GM19351 (cell line): ENCODE results near the gene COL19A1.
"Not testable (repeated sequence)": the region's sequence is repeated elsewhere in the genome, so short reads cannot be mapped to it uniquely, and the experiment has no call there.

Experiments
- ATAC-seq: cut with Tn5 transposase; IDR thresholded peaks from one replicate; pipeline ENCODE4 v1.9.1; 2021; ENCODE audit warnings: mild to moderate bottlenecking, moderate library complexity; ENCODE audit not compliant: unreplicated experiment

The COL19A1 gene

DNA sequence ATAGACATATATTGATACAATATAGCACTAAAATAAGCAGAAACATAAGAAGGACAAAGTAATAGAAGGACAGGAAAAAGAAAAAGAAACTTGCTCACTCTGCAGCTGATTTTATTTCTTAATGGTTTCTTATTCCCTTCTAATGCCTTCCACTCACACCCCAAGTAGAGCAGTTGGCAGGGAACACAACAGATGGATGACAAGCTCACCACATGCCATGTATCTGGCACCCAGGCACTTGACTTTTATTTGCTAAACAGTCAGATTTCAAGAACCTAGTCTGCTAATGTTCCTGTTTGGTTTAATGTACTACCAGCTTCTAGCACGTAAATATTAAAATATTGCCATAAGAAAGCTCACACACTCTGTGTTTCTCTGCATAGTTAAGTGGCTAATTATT, 87.1 kb downstream of the COL19A1 start:
- no peak for ATAC-seq

DNA sequence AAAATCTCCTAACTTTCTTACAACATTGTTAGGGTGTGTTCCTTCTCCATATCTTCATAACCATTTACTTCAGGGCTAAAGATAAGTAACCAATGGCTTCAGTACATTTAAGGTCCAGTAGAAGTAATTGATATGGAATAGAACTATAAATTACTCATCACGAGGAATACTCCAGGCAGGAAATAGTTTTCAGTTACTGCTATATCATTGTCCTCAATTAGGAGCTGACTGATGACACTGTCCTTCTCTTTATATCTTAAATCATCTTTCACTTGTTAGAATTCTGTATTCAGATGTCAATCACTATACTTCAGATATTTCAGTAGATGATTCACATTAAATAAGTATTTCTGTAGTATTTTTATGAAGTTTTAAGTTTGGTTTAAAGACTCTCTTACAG, 88.4 kb downstream of the COL19A1 start:
- ATAC-seq: no peak

DNA sequence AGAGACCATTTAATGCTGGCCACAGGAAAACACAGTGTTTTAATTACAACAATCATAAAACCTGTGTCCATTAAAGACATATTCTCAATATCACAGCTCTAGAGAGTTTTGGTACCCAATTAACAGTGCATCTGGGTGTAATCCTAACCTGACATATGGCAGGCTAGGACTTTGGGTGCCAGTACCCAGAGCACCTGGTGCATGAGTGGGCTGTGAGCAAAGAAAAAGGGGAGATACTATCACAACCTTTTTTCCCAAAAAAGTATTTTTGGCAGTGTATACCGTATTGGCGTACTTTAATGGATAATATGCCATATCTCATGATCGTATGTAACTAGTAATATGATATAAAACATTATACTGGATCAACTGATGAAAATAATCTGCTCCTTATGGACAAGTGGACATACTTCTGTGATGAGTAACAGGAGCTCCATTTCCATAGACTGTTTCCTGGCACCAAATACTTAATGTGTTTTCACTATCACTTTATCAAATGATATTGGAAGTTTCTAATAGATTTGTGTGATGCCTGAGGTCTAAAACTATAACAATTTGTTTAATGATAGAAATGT, 91.7 kb downstream of the COL19A1 start:
- no peak for ATAC-seq

DNA sequence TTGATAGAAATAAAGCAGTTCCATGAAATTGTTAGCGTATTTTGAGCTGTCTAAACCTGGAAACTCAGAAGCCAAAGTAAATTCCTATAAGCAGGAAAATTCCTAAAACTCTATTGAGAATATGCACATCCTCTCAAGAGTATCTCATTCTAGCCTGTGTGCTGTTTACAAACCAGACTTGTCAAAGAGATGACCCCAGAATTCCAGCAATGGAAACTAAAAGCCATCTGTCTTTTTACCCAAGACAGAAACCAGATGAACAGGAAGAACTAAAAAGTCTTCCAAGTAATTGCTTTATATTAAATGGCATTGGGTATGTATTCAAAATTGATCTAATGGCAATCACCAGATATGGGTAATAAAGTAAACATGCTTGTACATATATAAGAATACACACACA, 92.6 kb downstream of the COL19A1 start:
- no peak for ATAC-seq

DNA sequence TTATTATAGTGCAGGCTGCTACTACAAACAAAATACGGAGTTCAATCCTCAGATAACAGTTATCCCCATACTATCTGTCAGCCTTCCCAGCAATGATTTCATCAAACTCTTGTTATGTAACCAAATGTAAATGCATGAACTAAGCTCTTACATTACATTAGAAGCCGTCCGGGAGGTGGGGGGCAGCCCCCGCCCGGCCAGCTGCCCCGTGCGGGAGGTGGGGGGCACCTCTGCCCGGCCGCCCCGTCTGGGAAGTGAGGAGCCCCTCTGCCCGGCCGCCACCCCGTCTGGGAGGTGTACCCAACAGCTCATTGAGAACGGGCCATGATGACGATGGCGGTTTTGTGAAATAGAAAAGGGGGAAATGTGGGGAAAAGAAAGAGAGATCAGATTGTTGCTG, 99.6 kb downstream of the COL19A1 start:
- not testable (repeated sequence) for ATAC-seq

DNA sequence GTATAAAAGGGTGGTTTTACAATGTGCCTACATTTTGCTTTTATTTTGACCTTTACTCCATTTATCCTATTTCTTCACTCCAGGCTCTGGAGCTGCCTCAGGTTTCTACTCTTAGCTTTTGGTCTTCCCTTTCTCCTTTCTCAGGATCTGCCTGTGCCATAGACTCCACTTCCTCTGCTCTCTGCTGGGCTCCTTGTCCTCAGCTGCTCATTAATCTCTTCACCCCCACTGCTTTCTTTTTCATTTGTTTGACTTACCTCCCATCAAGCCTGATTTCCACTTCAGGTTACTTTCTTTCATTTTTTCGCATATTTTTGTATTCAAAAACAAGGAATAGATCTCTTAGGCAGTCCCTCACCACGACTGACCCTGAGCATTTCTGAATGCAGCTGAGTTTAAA, 106.8 kb downstream of the COL19A1 start:
- no peak for ATAC-seq

DNA sequence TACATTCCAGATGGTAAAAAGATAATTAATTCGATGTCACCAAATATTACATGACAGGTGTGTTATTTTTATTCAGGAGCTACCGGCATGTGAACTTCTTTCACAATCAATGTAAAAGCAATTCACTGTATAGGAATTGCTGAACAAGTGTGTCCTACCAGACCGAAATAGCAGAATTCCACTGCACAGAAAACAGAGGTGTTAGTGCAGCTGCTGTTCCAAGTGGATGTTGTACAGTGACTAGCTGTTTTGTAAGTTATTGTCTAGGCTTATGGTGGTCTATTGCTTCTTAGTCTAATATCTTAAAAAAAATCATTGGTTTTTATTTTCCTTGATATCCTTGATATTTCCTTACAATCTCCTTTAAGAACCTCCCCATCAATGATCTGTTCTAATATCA, 107.4 kb downstream of the COL19A1 start:
- no peak for ATAC-seq

DNA sequence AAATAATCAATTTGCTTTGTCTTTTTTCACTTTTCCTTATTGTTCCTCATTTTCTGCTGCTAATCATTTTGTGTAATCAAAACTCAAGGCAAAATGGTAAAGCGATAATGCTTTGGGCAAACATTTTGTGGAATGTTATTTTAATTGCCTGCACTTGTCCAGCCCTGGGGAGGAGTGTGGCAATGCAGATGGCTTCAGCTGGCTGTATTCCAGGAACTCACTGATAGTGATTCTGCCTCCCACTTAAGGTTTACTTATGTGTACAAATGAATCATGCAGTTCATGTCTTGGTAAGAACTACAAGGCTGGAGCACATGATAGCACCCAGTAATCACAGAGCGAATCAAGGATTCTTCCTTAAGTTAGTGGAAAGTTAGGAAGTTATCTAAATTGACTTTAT, 107.8 kb downstream of the COL19A1 start:
- no peak for ATAC-seq

DNA sequence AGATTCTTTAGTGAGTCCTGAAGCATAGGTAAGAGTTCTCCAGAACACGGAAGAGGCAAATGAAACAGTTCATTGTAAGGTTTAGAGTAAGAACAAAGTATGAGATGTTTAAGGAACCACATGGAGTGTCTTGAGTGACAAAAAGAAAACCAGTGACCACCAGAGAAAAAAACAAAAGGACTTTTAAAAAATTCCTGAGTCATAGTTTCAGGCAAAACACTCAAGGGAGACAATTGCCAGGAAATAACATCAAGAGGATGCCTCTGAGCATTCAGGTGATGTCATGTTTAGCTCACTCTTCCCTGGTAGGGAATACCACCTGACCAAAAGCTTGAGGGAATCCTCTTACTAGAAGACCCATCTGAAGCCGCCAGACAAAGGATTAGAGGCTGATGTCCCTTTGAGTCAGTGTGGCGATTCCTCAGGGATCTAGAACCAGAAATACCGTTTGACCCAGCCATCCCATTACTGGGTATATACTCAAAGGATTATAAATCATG, 110.3 kb downstream of the COL19A1 start:
- no peak for ATAC-seq

DNA sequence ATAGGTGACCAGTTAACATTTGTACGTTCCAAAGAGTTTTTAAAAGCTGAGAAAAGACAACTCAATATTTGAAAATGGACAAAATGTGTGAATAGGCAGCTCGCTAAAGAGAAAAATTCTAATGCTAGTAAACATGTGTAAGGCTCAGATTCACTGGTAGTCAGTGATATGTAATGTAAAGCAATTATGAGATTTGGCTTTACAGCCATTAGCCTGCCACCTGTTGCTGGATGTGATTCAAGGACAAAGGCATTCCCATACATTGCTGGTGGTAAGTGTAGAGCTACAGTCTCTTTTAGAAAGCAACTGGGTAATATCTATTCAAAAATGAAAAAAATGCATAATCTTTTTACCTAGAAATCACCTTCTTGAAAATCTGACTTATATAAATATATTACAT, 114.3 kb downstream of the COL19A1 start:
- ATAC-seq: no peak

DNA sequence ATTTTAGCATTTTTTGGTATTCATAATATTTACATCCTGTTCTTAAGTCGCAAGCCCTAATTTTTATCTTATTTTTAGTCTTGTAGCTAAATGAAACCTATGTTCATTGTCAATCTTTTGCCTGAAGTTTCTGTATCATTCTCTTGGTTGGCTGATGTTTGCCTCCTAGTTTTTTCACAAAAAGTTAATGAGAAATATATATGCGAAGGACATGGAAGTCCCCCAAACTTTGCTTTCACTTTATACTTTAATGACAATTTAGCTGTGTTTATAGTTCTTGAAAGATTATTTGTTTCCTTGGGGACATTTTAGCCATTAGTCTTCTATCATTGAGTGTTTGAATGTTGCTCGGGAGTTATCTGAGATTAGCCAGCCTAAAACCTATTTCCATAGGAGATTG, 118.2 kb downstream of the COL19A1 start:
- ATAC-seq: no peak

DNA sequence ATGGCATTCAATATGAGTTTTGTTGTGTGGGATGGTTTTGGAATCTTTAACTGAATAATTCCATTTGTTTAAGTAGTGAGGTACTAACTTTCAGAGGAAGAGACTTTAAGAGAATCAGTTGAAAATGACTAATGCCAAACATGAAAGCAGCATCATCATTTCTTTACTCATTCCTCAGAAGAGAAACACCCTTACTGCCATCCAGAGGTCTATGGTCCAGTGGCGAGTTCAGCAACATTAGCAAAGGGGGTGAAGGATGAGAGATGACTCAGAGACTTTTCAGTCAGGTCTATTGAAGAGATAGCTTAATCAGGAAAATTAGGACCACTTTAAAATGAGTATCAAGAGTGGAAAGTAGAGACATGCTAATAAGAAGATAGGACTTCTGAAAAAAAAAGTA, 118.8 kb downstream of the COL19A1 start:
- ATAC-seq: peak; percentile 67

DNA sequence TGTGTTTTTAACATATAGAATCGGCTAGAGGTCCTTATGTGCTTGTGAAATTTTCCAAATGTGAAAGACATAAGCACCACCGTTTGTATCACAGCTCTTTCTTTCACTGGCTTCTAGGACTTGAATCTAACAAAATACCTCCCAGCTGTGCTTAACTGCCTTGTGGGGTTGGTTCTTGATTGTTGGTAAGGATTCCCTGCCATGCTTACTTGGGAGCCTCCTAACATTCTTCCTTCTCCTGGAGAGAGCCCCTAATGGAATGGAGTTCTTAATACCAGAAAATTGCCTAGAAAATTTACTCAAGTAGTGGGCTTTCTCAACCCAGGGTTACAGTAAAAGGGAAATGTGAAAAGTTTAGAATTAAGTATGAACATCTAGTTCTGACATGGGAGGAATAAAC, 121.2 kb downstream of the COL19A1 start:
- ATAC-seq: no peak

DNA sequence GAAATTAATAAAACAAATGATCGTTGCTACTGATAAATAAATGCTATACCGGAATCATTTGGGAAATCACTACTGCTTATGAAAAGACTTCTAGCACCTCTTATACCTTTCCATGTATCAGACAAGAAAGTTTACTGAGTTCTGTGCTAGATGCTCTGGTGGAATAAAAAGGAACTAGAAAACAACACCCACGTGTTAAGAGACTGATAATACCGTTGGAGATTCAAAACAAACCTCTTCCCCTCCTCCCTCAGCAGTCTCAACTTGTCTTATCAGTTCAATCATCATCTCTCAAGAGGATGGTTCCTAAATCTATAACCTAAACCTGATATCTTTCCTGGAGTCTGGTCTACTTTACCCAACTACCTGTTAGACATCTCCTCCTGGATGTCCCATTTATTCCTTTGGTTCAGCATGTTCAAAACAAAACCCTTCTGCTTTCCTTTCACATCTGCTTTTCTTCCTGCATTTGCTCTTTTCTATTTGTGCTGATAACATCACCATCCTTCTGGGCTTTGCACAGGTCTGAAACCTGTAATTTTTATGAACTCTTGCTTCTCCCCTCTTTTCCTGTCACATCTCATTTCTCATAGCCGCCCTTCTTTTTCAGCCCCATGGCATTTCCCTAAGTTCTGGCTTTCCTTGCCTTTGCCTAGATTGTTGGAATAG, 122.2 kb downstream of the COL19A1 start:
- peak; percentile 84 for ATAC-seq

DNA sequence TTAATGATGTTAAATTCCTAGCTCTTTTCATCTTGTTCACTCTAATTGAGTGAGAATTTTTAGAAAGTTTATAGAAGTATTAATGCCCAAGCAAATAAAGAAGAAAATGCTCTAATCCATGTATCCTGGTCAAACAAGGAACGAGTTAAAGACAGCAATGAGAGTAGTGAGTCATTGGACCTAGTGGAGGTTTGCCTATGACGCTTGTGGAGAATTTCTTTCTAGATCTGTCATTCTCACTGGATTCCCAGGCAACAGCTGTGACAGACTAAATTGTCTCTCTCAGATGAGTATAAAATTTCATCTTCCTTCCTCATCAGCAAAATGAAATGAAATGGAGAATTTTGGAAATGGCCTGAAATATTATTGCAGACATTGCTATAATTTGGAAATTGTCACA, 127.9 kb downstream of the COL19A1 start:
- ATAC-seq: no peak

DNA sequence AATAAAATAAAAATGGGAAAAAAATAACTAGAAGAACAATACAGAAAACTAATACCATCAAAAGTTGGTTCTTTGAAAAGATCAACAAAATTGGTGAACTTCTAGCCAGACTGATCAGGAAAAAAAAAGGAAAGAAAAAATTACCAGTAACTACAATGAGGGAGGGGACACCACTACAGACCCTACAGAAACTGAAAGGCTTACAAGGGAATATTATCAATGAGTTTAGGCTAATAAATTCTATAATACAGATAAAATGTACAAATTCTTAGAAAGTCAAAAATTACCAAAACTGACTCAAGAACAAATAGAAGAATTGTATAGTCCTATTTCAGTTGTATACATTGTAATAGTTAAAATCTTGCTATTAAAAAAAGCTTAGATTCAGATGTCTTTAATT, 141.8 kb downstream of the COL19A1 start:
- ATAC-seq: no peak

DNA sequence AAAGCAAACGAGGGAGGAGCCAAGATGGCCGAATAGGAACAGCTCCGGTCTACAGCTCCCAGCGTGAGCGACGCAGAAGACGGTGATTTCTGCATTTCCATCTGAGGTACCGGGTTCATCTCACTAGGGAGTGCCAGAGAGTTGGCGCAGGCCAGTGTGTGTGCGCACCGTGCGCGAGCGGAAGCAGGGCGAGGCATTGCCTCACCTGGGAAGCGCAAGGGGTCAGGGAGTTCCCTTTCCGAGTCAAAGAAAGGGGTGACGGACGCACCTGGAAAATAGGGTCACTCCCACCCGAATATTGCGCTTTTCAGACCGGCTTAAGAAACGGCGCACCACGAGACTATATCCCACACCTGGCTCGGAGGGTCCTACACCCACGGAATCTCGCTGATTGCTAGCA, 144.0 kb downstream of the COL19A1 start:
- not testable (repeated sequence) for ATAC-seq

DNA sequence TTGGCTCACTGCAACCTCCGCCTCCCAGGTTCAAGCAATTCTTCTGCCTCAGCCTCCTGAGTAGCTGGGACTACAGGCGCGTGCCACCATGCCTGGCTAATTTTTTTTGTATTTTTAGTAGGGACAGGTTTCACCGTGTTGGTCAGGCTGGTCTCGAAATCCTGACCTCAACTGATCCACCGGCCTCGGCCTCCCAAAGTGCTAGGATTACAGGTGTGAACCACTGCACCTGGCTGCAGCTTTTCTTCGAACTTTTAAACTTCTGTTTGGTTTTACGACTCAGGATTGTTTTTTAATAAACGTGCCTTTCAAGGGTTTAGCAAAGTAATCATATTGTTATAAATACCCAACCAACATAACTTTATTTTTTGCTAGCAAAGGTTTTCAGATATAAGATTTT, 156.8 kb downstream of the COL19A1 start:
- not testable (repeated sequence) for ATAC-seq

DNA sequence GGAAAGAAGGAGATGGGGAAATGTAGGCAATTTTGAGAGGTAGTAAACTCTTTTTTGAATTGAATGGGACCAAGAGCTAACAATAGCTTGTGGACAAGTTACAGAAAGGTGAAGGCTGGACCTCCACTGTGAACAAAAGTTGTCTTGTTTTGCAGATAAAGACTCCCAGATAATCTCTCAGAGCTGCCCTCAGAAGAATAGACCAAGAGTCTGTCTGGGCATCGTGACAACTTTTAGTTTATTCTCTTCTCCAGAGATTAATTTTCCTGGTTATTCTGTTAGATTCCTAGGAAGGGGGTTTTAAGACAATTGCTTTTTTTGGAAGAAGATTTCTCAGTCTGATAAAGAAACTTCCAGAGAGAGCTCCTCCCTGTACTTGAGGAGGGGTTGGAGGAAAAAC, 161.9 kb downstream of the COL19A1 start:
- ATAC-seq: no peak

DNA sequence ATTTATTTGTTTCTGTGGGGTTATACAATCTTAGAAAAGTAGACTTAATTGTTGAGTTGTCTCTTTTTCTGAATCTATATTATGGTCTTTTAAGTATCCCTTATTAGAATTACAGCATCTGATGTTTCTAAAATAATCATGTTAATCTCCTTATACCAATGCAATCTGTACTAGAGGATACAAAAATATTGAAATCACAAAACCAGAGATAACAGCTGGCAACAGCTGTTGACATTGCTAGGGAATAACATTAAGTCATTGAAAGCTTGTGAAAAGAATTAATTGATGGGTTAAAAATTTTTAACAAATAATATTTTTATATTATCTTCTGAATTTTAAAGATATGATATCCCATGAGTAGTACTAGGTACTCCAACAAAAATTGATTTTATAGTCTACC, 162.6 kb downstream of the COL19A1 start:
- no peak for ATAC-seq

DNA sequence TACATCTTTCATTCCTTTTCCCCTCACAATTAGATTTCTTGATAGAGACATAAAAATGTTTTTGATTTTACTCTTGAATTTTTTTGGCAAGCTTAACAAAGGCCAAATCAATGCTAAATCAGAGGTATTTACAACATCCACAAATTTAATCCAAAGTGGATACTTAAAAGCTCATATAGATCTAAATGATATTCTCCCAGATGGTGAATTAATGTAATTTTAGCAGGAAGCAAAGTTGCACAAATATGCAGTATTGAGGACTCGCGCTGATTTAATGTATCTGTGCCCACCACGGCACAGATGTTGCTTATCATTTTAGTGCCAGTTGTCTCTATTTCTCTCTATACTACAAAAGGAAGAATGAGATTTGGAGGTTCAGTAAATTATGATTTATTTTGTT, 167.4 kb downstream of the COL19A1 start:
- no peak for ATAC-seq

DNA sequence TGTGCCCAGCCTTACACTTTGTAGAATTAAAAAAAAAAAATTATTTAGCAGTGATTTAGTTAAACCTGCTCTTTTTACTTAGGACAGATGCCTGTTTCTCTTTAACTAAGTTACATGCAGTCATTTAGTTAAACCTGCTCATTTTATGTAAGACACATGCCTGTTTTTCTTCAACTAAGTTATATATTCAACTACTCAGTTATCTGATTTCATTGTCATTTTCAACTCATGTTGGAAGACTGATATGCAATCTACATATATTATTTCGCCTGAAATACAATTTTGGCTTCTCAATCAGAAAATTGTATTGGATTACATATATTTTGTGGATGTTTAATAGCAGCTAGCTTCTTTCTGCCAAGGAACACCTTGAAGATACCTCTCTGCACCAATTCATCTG, 171.1 kb downstream of the COL19A1 start:
- ATAC-seq: no peak

DNA sequence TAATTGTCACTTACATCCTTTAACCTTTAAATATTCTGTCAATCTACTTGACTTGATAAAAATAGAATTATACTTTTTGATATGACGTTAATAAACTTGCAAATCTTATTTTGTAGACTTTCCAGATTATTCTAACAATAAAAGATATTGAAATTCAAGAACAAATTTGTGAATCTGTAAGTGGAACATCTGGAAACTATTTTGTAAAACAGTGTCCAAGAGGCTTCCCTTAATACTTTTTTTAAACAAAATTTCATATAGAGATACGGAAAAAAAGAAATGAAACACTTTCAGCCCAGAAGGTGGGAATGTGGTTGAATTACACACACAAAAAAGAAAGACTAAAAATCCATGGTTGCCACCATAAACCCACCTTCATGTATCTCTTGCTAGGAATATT, 174.4 kb downstream of the COL19A1 start:
- no peak for ATAC-seq
